ENCODE data around the gene GUCA2B.

GUCA2B gene

GRCh38 chr1:42168391-42168670, 15.1 kb downstream of the GUCA2B start:
- DNase-seq: no peak

GRCh38 chr1:42168763-42169162, 15.6 kb downstream of the GUCA2B start:
- no peak for DNase-seq

DNA sequence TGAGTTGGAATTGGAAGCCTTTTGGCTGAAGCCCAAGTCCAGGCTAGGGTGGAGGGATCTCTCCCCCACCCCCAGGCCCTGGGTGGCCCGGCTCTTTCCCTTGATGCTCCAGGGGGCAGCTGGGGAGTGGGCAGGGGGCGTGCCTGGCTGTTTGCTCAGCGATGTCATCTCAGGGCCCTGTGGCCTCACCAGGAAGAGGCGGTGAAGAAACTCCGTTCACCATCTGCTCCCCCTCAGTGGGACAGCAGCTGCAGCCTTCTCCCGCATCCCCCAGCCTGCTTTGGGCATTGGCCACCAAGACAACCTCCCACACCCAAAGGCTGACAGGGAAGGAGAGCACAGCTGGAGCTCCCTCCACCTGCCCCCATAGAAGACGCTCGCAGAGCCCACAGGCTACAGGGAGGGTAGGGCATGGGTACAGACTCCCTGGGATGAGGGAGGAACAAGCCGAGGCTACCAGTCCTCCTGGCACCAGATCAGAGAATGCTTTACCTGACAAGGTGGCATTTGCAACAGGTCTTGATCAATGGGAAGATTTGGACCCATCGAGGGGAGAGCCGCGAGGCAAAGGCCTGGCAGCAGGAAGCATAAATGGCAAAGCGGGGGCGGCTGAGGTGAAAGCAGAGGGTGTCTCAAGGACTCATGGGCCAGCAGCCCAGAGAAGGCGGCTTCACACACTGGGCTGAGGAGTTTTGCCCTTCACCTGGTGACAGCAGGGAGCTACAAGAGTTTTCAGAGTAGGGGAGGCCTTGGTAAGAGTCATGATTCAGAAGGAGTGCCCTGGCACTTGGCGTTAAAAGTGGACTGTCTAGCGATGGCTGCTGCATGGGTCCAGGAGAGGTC, 17.8 kb downstream of the GUCA2B start:
- no peak for DNase-seq

- no peak for DNase-seq
Observed at GRCh38 chr1:42171679-42172266, 18.6 kb downstream of the GUCA2B start.

DNA sequence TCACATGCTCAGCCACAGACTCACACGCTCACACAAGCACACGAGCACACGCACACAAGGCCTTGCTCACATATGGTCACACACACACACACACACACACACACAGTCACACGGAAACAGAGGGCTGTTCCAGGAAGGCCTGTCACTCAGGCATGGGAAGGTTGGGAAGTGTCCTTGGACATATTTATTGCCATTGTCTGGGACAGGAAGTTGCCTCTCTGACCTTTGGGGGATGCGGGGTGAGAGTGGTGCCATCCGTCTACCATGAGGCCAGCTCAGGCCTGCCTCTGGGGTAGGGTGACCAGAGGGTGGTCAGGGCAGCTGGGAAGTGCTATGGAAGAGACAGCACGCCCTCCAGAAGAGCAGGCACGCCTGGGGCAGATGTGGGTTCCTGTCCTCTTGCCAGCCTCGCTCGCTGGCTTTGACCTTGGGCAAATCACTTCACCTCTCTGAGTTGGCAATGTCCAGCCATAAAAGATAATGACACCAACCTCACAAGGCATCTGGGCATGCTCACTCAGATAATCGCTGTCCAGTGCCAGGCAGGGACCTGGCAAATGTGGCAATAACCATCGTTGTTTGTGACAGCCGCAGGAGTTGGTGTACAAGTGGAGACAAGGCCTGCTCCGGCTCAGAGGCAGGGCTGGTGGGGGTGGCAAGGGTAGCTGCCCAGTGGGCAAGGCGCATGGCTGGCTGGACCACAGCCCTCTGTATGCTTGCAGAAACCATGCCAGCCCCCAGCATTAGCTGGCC, 19.3 kb downstream of the GUCA2B start:
- DNase-seq: no peak

GRCh38 chr1:42173155-42173933, 20.1 kb downstream of the GUCA2B start:
- peak; percentile 66 to 72 for DNase-seq

- DNase-seq: no peak
Observed at GRCh38 chr1:42173961-42174735, 20.9 kb downstream of the GUCA2B start.

GRCh38 chr1:42175314-42176054, 22.3 kb downstream of the GUCA2B start:
- DNase-seq: no peak

GRCh38 chr1:42176902-42177519, 23.8 kb downstream of the GUCA2B start:
- DNase-seq: peak; percentile 39 to 52

DNA sequence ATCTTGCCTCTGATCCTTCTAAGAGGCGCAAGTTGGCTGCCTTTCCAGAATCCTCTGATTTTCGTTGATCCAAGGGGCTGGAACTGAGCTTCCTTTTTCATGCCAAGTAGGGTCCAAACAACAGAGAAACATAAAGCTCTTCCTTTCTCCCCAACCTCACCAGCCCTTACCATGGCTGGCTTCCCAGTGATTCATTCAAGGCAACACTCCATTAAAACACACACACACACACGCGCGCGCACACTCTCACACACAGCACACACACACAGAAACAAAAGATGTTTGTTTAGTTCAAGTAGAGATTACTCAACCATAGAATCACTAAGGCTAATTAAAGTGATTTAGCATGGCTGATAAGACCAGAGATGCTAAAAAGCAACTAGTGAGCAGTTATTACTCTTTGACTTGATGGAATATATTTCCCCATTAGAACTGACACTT, 24.4 kb downstream of the GUCA2B start:
- no peak for DNase-seq

GRCh38 chr1:42178249-42178648, 25.0 kb downstream of the GUCA2B start:
- no peak for DNase-seq

DNA sequence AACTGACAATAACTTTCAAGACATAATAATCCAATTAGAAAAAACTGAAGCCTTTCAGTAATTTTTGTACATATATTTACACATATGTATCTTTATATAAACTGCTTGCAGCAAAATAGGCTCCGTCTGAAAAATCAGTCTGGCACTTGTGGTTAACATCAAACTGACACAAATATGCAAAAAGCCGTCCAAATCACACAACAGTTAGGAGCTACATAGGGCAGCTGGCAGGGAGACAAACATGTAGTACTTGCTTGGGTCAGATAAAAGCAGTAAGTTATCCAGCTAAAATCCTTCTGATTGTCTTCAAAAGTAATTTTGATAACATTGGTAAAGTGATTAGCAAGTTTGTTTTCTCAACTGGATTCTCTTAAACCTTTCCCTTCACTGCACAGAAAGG, 26.1 kb downstream of the GUCA2B start:
- DNase-seq: no peak

GRCh38 chr1:42179900-42180329, 26.7 kb downstream of the GUCA2B start:
- no peak for DNase-seq

GRCh38 chr1:42181687-42182086, 28.5 kb downstream of the GUCA2B start:
- no peak for DNase-seq

GRCh38 chr1:42183210-42183956, 30.2 kb downstream of the GUCA2B start:
- no peak for DNase-seq

DNA sequence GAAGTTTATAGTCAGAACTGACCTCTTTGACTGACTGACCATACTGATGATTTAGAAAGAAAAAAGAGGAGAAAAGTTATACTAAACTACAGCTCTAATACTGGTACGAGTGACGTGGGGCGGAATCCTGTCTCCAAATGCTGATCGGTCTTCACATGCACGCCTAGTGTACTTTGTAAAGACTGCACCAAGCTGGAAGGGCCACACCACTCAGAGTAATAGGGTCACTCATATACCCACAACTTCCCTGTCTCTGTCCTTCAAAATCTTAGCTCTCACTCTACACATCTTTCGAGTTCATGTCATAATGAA, 30.7 kb downstream of the GUCA2B start:
- no peak for DNase-seq

DNA sequence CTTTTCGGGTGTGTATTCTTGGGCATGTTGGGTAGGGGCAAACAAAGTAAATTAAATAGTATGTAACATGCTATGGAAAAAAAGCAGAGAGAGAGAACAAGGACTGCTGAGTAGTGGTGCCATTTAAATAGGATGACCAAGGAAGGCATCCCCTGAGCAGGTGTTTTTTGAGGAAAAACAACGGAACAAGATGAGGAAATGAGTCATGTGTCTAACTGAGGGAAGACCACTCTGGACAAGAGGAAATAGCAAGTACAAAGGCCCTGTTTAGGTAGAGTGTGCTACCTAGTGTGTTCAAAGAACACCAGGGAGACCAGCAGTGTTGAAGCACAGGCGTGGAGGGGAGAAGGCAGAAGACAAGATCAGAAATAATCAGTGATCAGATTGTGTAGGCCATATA, 31.4 kb downstream of the GUCA2B start:
- no peak for DNase-seq

DNA sequence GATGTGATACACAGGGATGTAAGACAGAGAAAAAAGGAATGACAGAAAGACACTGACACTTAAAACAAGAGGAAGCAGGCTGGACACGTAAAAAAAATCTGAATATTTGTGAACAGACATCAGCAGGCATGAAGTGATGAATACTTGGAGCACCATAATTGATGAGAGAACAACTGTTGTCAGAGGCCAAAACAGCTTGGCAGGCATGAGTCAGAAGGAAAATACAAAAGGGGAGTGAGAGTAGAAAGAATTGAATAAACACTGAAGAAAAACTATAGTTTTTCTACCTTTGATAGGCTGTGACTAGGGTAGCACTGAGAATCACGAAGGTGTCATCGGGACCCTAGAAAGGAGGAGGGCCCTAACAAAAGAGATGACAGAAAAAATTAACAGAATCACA, 32.9 kb downstream of the GUCA2B start:
- no peak for DNase-seq

- DNase-seq: no peak
Observed at GRCh38 chr1:42189931-42190853, 37.0 kb downstream of the GUCA2B start.
